Liver (tissue), 9 donors: ENCODE measurements around the gene AMZ1. TPM values are rescaled to one million over a fixed set of nuclear protein-coding genes. Genes with fewer than 3 reads are reported as not detected.

ENCODE experiments used
- DNase-seq: peaks from one replicate; pipeline ENCODE4 v3.0.0-alpha.2; 2017; ENCODE audit warnings: low spot score
- H3K27ac ChIP-seq, 2 donors: one replicate each; pipeline ENCODE4 v1.7.0; 2013; ENCODE audit warnings: inconsistent platforms in 2 of 2, low read length in 2 of 2, control low read depth in 1 of 2, low read depth in 1 of 2, mild to moderate bottlenecking in 1 of 2
- H3K27me3 ChIP-seq, 4 donors: one replicate each; pipeline versions ENCODE4 v1.6.1 to v1.7.0; 2013; ENCODE audit warnings: low read length in 3 of 4, inconsistent platforms in 1 of 4, mild to moderate bottlenecking in 1 of 4, moderate library complexity in 1 of 4; ENCODE audit not compliant: control insufficient read depth in 4 of 4, insufficient read depth in 4 of 4
- H3K36me3 ChIP-seq, 4 donors: one replicate each; pipeline versions ENCODE4 v1.6.1 to v1.7.0; 2013; ENCODE audit warnings: low read length in 3 of 4, mild to moderate bottlenecking in 3 of 4, low read depth in 1 of 4, moderate library complexity in 1 of 4; ENCODE audit not compliant: control insufficient read depth in 4 of 4, insufficient read depth in 3 of 4
- H3K4me1 ChIP-seq, 4 donors: one replicate each; pipeline versions ENCODE4 v1.6.1 to v1.7.0; 2013; ENCODE audit warnings: low read length in 3 of 4, mild to moderate bottlenecking in 3 of 4, moderate library complexity in 1 of 4; ENCODE audit not compliant: control insufficient read depth in 4 of 4, insufficient read depth in 4 of 4
- H3K4me3 ChIP-seq, 3 donors: one replicate each; pipeline versions ENCODE4 v1.6.1 to v1.7.0; 2013; ENCODE audit warnings: low read length in 3 of 3, control low read depth in 1 of 3, low read depth in 1 of 3, mild to moderate bottlenecking in 1 of 3
- H3K9ac ChIP-seq, 2 donors: one replicate each; pipeline ENCODE4 v1.7.0; 2013; ENCODE audit warnings: low read length in 2 of 2, mild to moderate bottlenecking in 2 of 2, moderate library complexity in 2 of 2, control low read depth in 1 of 2, low read depth in 1 of 2
- H3K9me3 ChIP-seq, 4 donors: one replicate each; pipeline versions ENCODE4 v1.6.1 to v1.7.0; 2013; ENCODE audit warnings: low read length in 3 of 4; ENCODE audit not compliant: control insufficient read depth in 4 of 4
- ATF3 ChIP-seq: IDR thresholded peaks from 2 replicates; pipeline ENCODE4 v1.6.1; 2016; ENCODE audit warnings: antibody characterized with exemption
- CTCF ChIP-seq: fragments of 150-350 bp; IDR thresholded peaks from 2 replicates; pipeline ENCODE4 v1.5.1; 2017; ENCODE audit warnings: improper control_type of control experiment, low read depth, low read length; ENCODE audit not compliant: missing input control
- FOXA1 ChIP-seq: IDR thresholded peaks from 2 replicates; pipeline ENCODE4 v1.6.1; 2016; ENCODE audit warnings: antibody characterized with exemption
- FOXA2 ChIP-seq: IDR thresholded peaks from 2 replicates; pipeline ENCODE4 v1.6.1; 2016; ENCODE audit warnings: antibody characterized with exemption
- GABPA ChIP-seq, 2 donors: IDR thresholded peaks in 1 of 2; conservative IDR thresholded peaks in 1 of 2; 2 replicates each; pipeline ENCODE4 v1.6.1; 2016; ENCODE audit warnings: antibody characterized with exemption in 2 of 2, mild to moderate bottlenecking in 1 of 2, moderate library complexity in 1 of 2
- HNF4A ChIP-seq, 2 donors: conservative IDR thresholded peaks; 2 replicates each; pipeline ENCODE4 v1.6.1; 2016; ENCODE audit warnings: antibody characterized with exemption in 2 of 2, mild to moderate bottlenecking in 2 of 2
- HNF4G ChIP-seq: IDR thresholded peaks from 2 replicates; pipeline ENCODE4 v1.6.1; 2016; ENCODE audit warnings: antibody characterized with exemption
- JUND ChIP-seq, 2 donors: IDR thresholded peaks; 2 replicates each; pipeline ENCODE4 v1.6.1; 2016; ENCODE audit warnings: antibody characterized with exemption in 2 of 2
- MAX ChIP-seq: IDR thresholded peaks from 2 replicates; pipeline ENCODE4 v1.6.1; 2016; ENCODE audit warnings: antibody characterized with exemption
- NR2F2 ChIP-seq: IDR thresholded peaks from 2 replicates; pipeline ENCODE4 v1.6.1; 2016; ENCODE audit warnings: antibody characterized with exemption
- RAD21 ChIP-seq, 2 donors: IDR thresholded peaks; 2 replicates each; pipeline ENCODE4 v1.6.1; 2016; ENCODE audit warnings: antibody characterized with exemption in 2 of 2, mild to moderate bottlenecking in 2 of 2
- REST ChIP-seq: IDR thresholded peaks from 2 replicates; pipeline ENCODE4 v1.6.1; 2016; ENCODE audit warnings: antibody characterized with exemption, mild to moderate bottlenecking
- RXRA ChIP-seq, 2 donors: IDR thresholded peaks; 2 replicates each; pipeline ENCODE4 v1.6.1; 2017 to 2018; ENCODE audit warnings: antibody characterized with exemption in 2 of 2, mild to moderate bottlenecking in 1 of 2
- SP1 ChIP-seq: IDR thresholded peaks from 2 replicates; pipeline ENCODE4 v1.6.1; 2018; ENCODE audit warnings: antibody characterized with exemption, mild to moderate bottlenecking
- TAF1 ChIP-seq: conservative IDR thresholded peaks from 2 replicates; pipeline ENCODE4 v1.6.1; 2016; ENCODE audit warnings: antibody characterized with exemption, mild to moderate bottlenecking
- YY1 ChIP-seq: IDR thresholded peaks from 2 replicates; pipeline ENCODE4 v1.6.1; 2016; ENCODE audit warnings: antibody characterized with exemption, mild to moderate bottlenecking
- ZBTB33 ChIP-seq: IDR thresholded peaks from 2 replicates; pipeline ENCODE4 v1.6.1; 2016; ENCODE audit warnings: antibody characterized with exemption
- WGBS: extraction: QIAGEN DNeasy Blood & Tissue Kit; methylation state at CpG from one replicate; pipeline ENCODE4 v1.1.7; 2013; 5-methylcytosine and 5-hydroxymethylcytosine counted together
- polyA plus RNA-seq, 2 donors: library from polyadenylated mRNA; stranded (reverse) in 1 of 2; unstranded in 1 of 2; fragments of 200-250 nt in 1 of 2; fragments of >200 nt in 1 of 2; fragmentation: Nextera tagmentation in 1 of 2; extraction: Ambion mirVana in 1 of 2; gene quantifications; one replicate each; pipeline versions ENCODE4 v1.2.1 to v1.2.3, GENCODE V29; 2013 to 2015
- total RNA-seq, 2 donors: library from RNA; depleted of rRNA; stranded (reverse); fragments of >200 nt; gene quantifications; one replicate each; pipeline ENCODE4 v1.2.3, GENCODE V29; 2014
- donor health status: healthy.
- donor health status: healthy.
- donor health status: healthy.
- donor health status: healthy.
- donor health status: healthy.

The AMZ1 gene
- total and polyA plus RNA-seq, 4 donors, result 0.10 to 1.3 (median 1.1) TPM; not detected in 1

- no peaks in the 10 kb centered on the region for H3K4me1 ChIP-seq
- DNase-seq, result no peak
- H3K9me3 ChIP-seq, result peaks cover 0 to 2% (median 0%) of the 10 kb centered on the region in 4 donors
- H3K4me3 ChIP-seq, result no peak overlapping the region
- TF ChIP-seq MAX (no peak), RXRA (IDR thresholded peaks at IDR 0.05) (no peak), FOXA1 (no peak), SP1 (no peak), HNF4G (no peak), ATF3 (no peak), FOXA2 (no peak)
- no peak overlapping the region for H3K27ac ChIP-seq
- no peaks in the 10 kb centered on the region for H3K36me3 ChIP-seq
- H3K27me3 ChIP-seq, result no peaks in the 10 kb centered on the region
- 95% methylated on average over 5 of the region's 5 CpGs for WGBS
- H3K9ac ChIP-seq, result no peak overlapping the region
Observed at GRCh38 chr7:2750004-2750407, 62.0 kb downstream of the AMZ1 start.

GRCh38 chr7:2751086-2751485 is 63.1 kb downstream of the AMZ1 start:
- Histone ChIP-seq H3K4me1 (no peaks in the 10 kb centered on the region), H3K9me3 (peaks cover 0 to 2% (median 0%) of the 10 kb centered on the region in 4 donors), H3K4me3 (no peak overlapping the region), H3K36me3 (no peaks in the 10 kb centered on the region), H3K27me3 (no peaks in the 10 kb centered on the region), H3K9ac (no peak overlapping the region), H3K27ac (no peak overlapping the region)
- TF ChIP-seq MAX (no peak), FOXA1 (no peak), CTCF (no peak), YY1 (no peak)
- DNase-seq, result no peak
- WGBS, result 89% methylated on average over 5 of the region's 5 CpGs

- no peak for DNase-seq
- 93% methylated on average over 3 of the region's 3 CpGs for WGBS
- no peak overlapping the region for H3K27ac ChIP-seq
- H3K27me3 ChIP-seq, result no peaks in the 10 kb centered on the region
- no peak overlapping the region for H3K4me3 ChIP-seq
- no peak overlapping the region for H3K9ac ChIP-seq
- H3K4me1 ChIP-seq, result no peaks in the 10 kb centered on the region
- H3K36me3 ChIP-seq, result peaks cover 0 to 4% (median 0%) of the 10 kb centered on the region in 4 donors
- H3K9me3 ChIP-seq, result peaks cover 0 to 2% (median 0%) of the 10 kb centered on the region in 4 donors
- no peak for TF ChIP-seq JUND (IDR thresholded peaks at IDR 0.05)
- no peak for TF ChIP-seq ZBTB33
- no peak for TF ChIP-seq SP1
- TF ChIP-seq HNF4A (conservative IDR thresholded peaks at IDR 0.05), result no peak
- no peak for TF ChIP-seq MAX
- TF ChIP-seq NR2F2, result no peak
- no peak for TF ChIP-seq RXRA (IDR thresholded peaks at IDR 0.05)
- no peak for TF ChIP-seq FOXA1
- TF ChIP-seq ATF3, result no peak
- TF ChIP-seq GABPA (IDR thresholded peaks at IDR 0.05 in 1 of 2, conservative IDR thresholded peaks at IDR 0.05 in 1 of 2), result no peak
- TF ChIP-seq RAD21 (IDR thresholded peaks at IDR 0.05), result no peak
- no peak for TF ChIP-seq REST
- no peak for TF ChIP-seq TAF1
- TF ChIP-seq YY1, result no peak
- no peak for TF ChIP-seq FOXA2
Observed at GRCh38 chr7:2753148-2753547, 65.1 kb downstream of the AMZ1 start.
